HepG2 (cell line): ENCODE data around the gene KLRF2. TPM values are rescaled to one million over a fixed set of nuclear protein-coding genes. Genes with fewer than 3 reads are reported as not detected.

Experiments
- ARID3A ChIP-seq: IDR thresholded peaks from 2 replicates; pipeline ENCODE4 v1.6.1; 2012; ENCODE audit warnings: low read depth, low read length, improper control_type of control experiment
- ONECUT2 ChIP-seq: sonication (generic); formaldehyde crosslinking; IDR thresholded peaks from 2 replicates; pipeline ENCODE4 v1.4.0; 2020; ENCODE audit warnings: missing genetic modification reagents
- THRA ChIP-seq: sonication (generic); formaldehyde crosslinking; IDR thresholded peaks from 2 replicates; pipeline ENCODE4 v1.4.0; 2020; ENCODE audit warnings: missing genetic modification reagents, borderline replicate concordance
- TOE1 ChIP-seq: sonication (generic); formaldehyde crosslinking; IDR thresholded peaks from 2 replicates; pipeline ENCODE4 v1.4.0; 2020; ENCODE audit warnings: mild to moderate bottlenecking, missing genetic modification reagents
- ZMYM4 ChIP-seq: sonication (generic); formaldehyde crosslinking; IDR thresholded peaks from 2 replicates; pipeline ENCODE4 v1.8.1; 2023; ENCODE audit warnings: mild to moderate bottlenecking, missing genetic modification reagents
- ZNF280D ChIP-seq: sonication (generic); formaldehyde crosslinking; IDR thresholded peaks from 2 replicates; pipeline ENCODE4 v1.5.1; 2020; ENCODE audit warnings: mild to moderate bottlenecking, missing genetic modification reagents
- ZNF3 ChIP-seq: IDR thresholded peaks from 2 replicates; pipeline ENCODE4 v1.7.0; 2017; ENCODE audit warnings: inconsistent platforms
- ZNF576 ChIP-seq: sonication (generic); formaldehyde crosslinking; IDR thresholded peaks from 2 replicates; pipeline ENCODE4 v1.4.0; 2020; ENCODE audit warnings: mild to moderate bottlenecking, missing genetic modification reagents
- ZNF652 ChIP-seq: IDR thresholded peaks from 2 replicates; pipeline ENCODE4 v1.6.1; 2016; ENCODE audit warnings: low read depth, borderline replicate concordance
- polyA plus RNA-seq, 8 experiments: library from polyadenylated mRNA; depleted of rRNA in 3 of 8; stranded (reverse) in 7 of 8; unstranded in 1 of 8; fragments of >200 nt; fragmentation: Illumina TruSeq in 4 of 8; extraction: Trizol in 4 of 8; gene quantifications; 2 replicates each; pipeline versions ENCODE4 v1.2.1 to v1.2.3, GENCODE V29; 2011 to 2016; ENCODE audit warnings: low read depth in 4 of 8, missing spikeins in 1 of 8, mixed read lengths in 1 of 8; ENCODE audit not compliant: insufficient read depth in 1 of 8
- total RNA-seq, 5 experiments: library from RNA; depleted of rRNA; stranded (reverse); fragments of >200 nt; fragmentation: Illumina TruSeq; extraction: Trizol; gene quantifications; 2 replicates each; pipeline ENCODE4 v1.2.3, GENCODE V29; 2016; ENCODE audit warnings: low read depth in 1 of 5

KLRF2 gene
- total and polyA plus RNA-seq, 2 of the 13 experiments (the other 11 are each of a cell fraction or from before 2014, with no cell fraction given), result not detected

GRCh38 chr12:9932270-9932669 is 51.0 kb downstream of the KLRF2 start, which contains the start of gene CLEC2A (continued):
- TF ChIP-seq ZNF280D (CRISPR knock-in tag), result no peak
- no peak for TF ChIP-seq ARID3A
- no peak for TF ChIP-seq ONECUT2 (CRISPR knock-in tag)
- no peak for TF ChIP-seq ZMYM4 (CRISPR knock-in tag)
- TF ChIP-seq THRA (CRISPR knock-in tag), result no peak
- no peak for TF ChIP-seq ZNF652 (CRISPR knock-in tag)
- no peak for TF ChIP-seq TOE1 (CRISPR knock-in tag)
- no peak for TF ChIP-seq ZNF576 (CRISPR knock-in tag)
- no peak for TF ChIP-seq ZNF3
